Astrocyte of the spinal cord (primary cell): ENCODE data around the gene THBS1.
A peak's percentile ranks its signal among the peaks of the same experiment; 100 is the strongest.

Experiments
- DNase-seq: peaks from one replicate; pipeline ENCODE4 v3.0.0; 2011; ENCODE audit warnings: low read depth, low spot score
- H3K4me3 ChIP-seq: 2 replicates; pipeline ENCODE4 v1.5.1; 2011; ENCODE audit warnings: low read depth, mild to moderate bottlenecking, low read length, moderate library complexity
- CTCF ChIP-seq: IDR thresholded peaks from 2 replicates; pipeline ENCODE4 v1.5.1; 2012; ENCODE audit warnings: low read depth, mild to moderate bottlenecking, low read length, inconsistent platforms
- in situ Hi-C: cut with HindIII; loops from 2 replicates; pipeline ENCODE4 v1.10.0; 2017; ENCODE audit warnings: low sequenced_read_pairs

Gene THBS1

GRCh38 chr15:39598186-39598850 is 17.4 kb downstream of the THBS1 start:
- no peak overlapping the region for H3K4me3 ChIP-seq
- in situ Hi-C loops = no loop called here
- no peak for TF ChIP-seq CTCF
- peak; percentile 59 for DNase-seq

GRCh38 chr15:39598958-39599845 is 18.3 kb downstream of the THBS1 start:
- H3K4me3 ChIP-seq = no peak overlapping the region
- peak; percentile 43 for DNase-seq
- TF ChIP-seq CTCF = no peak
- in situ Hi-C loops = no loop called here

- no peak overlapping the region for H3K4me3 ChIP-seq
- in situ Hi-C loops = no loop called here
- TF ChIP-seq CTCF = no peak
- peak; percentile 37 for DNase-seq
Measured at GRCh38 chr15:39599871-39600270, 19.0 kb downstream of the THBS1 start.

DNA sequence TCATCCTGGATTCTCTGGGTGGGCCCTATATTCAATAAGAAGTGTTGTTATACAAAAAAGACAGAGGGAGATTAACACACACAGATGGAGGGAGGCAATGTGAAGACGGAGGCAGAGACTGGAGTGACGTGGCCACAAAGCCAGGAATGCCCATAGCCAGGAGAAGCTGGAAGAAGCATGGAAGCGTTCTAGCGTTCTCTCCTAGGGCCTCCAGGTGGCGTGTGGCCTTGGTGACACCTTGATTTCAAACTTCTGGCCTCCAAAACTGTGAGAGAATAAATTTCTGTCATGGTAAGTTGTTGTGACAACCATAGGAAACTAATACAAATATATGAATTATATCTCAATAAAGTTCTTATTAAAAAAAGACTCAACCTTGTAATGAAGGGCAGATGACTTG is 21.3 kb downstream of the THBS1 start:
- no peak for DNase-seq
- H3K4me3 ChIP-seq = no peak overlapping the region
- no peak for TF ChIP-seq CTCF
- in situ Hi-C loops = no loop called here

DNA sequence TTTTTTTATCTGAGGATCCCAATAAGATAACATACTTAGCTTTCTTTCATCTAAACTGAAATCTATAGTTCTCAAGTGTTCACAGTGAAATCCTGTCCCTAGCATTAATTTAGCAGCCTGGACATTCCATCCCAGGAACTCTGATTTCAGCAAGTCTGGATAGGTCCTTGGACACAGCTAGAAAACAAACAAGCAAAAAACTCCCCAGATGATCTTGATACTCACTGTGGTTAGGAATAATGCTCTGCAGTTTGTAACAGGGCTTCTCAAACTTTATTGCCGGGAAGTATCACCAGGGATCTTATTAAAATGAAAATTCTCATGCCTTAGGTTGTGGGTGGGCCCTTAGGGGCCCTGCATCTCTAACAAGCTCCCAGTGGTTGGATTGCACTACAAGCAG is 24.3 kb downstream of the THBS1 start:
- DNase-seq = no peak
- in situ Hi-C loops = no loop called here
- TF ChIP-seq CTCF = no peak
- no peak overlapping the region for H3K4me3 ChIP-seq

DNA sequence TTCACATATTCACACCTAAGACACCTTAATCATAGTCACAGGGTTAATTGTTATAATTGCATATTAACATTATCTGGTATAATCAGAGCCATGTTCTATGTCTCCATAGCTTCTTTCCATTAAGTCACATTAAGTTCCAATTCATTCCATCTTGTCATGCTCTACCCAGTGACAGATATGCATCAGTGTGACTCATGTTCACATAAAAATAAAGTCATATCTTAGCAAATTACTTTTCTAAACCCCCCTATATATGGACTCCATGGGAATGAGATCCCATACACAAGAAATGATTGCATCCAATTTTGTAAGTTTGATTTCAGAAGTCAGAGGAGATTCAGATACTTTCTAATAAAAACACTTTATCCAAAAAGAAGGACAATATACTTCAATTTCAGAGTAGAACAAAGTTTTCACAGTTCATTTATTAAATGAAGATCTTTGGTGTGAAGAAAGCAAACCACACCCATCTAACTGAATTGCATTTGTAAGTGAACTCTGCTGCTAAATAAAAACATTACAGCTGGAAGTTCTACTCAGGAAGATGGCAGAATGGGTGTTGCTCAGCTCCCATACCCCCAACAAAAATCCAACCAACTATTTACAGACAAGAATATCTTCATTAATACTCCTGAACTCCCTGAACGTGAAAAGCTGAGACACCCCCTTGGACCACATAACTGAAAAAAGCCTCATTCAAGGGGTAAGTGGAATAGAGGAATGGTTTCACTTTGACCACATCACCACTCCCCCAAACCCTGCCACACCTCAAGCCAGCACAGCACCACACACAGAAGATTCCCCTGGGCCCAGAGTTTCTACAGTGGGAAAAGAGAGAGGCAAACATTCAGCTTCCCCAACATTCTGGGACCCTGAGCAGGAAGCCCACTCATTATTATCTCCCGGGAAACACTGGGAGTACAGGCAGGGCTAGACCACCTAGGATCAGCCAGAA is 27.6 kb downstream of the THBS1 start:
- TF ChIP-seq CTCF = no peak
- DNase-seq = no peak
- H3K4me3 ChIP-seq = no peak overlapping the region
- in situ Hi-C loops = no loop called here
